GM19438 (cell line): ENCODE measurements around the gene PPP2R2B.

Experiments used
- ATAC-seq: cut with Tn5 transposase; IDR thresholded peaks from one replicate; pipeline ENCODE4 v1.9.1; 2021; ENCODE audit warnings: low read depth; ENCODE audit not compliant: unreplicated experiment

The PPP2R2B gene

GRCh38 chr5:146707316-146707715 lies 171.2 kb downstream of the PPP2R2B start:
- ATAC-seq = no peak

GRCh38 chr5:146706321-146706972 lies 172.1 kb downstream of the PPP2R2B start:
- no peak for ATAC-seq

- ATAC-seq = no peak
Measured at GRCh38 chr5:146704949-146705665, 173.4 kb downstream of the PPP2R2B start.

- no peak for ATAC-seq
Measured at GRCh38 chr5:146703899-146704298, 174.7 kb downstream of the PPP2R2B start.

- ATAC-seq = no peak
Measured at GRCh38 chr5:146703499-146703898, 175.1 kb downstream of the PPP2R2B start.

- no peak for ATAC-seq
Measured at GRCh38 chr5:146699664-146700418, 178.7 kb downstream of the PPP2R2B start.

- no peak for ATAC-seq
Measured at GRCh38 chr5:146699138-146699537, 179.4 kb downstream of the PPP2R2B start.

- ATAC-seq = no peak
Measured at GRCh38 chr5:146698651-146699050, 179.9 kb downstream of the PPP2R2B start.

GRCh38 chr5:146697211-146697610 lies 181.3 kb downstream of the PPP2R2B start:
- ATAC-seq = no peak

- no peak for ATAC-seq
Measured at GRCh38 chr5:146695646-146696045, 182.9 kb downstream of the PPP2R2B start.

GRCh38 chr5:146690880-146691355 lies 187.6 kb downstream of the PPP2R2B start:
- ATAC-seq = no peak

GRCh38 chr5:146687630-146688029 lies 190.9 kb downstream of the PPP2R2B start:
- no peak for ATAC-seq

GRCh38 chr5:146683861-146684260 lies 194.7 kb downstream of the PPP2R2B start:
- no peak for ATAC-seq

- ATAC-seq = no peak
Measured at GRCh38 chr5:146682899-146683532, 195.5 kb downstream of the PPP2R2B start.

GRCh38 chr5:146681585-146682105 lies 196.9 kb downstream of the PPP2R2B start:
- ATAC-seq = no peak

- ATAC-seq = no peak
Measured at GRCh38 chr5:146680846-146681584, 197.5 kb downstream of the PPP2R2B start.

- ATAC-seq = peak; percentile 88
Measured at GRCh38 chr5:146675636-146676035, 202.9 kb downstream of the PPP2R2B start.

GRCh38 chr5:146672866-146673265 lies 205.7 kb downstream of the PPP2R2B start:
- ATAC-seq = no peak

- ATAC-seq = no peak
Measured at GRCh38 chr5:146671561-146672295, 206.8 kb downstream of the PPP2R2B start.
